Peyer's patch (tissue), 4 donors: ENCODE results near the gene PYGM. TPM values are rescaled to one million over a fixed set of nuclear protein-coding genes. Genes with fewer than 3 reads are reported as not detected.

Experiments used
- DNase-seq, 3 donors: peaks; one replicate each; pipeline ENCODE4 v3.0.0-alpha.2; 2017 to 2019
- H3K27ac ChIP-seq, 4 donors: fragments of 200-600 bp; sonication (generic); one replicate each; pipeline ENCODE4 v1.5.1; 2016 to 2019
- H3K27me3 ChIP-seq, 2 donors: fragments of 200-600 bp; sonication (generic); one replicate each; pipeline ENCODE4 v1.5.1; 2019
- H3K36me3 ChIP-seq, 3 donors: fragments of 200-600 bp; sonication (generic); one replicate each; pipeline ENCODE4 v1.5.1; 2016 to 2019
- H3K4me1 ChIP-seq, 4 donors: fragments of 200-600 bp; sonication (generic); one replicate each; pipeline ENCODE4 v1.5.1; 2016 to 2019
- H3K4me3 ChIP-seq, 4 donors: fragments of 200-600 bp; sonication (generic); 1 replicate in 3 of 4; 2 replicates in 1 of 4; pipeline ENCODE4 v1.5.1; 2016 to 2019; ENCODE audit warnings: mild to moderate bottlenecking in 1 of 4
- H3K9me3 ChIP-seq, 4 donors: fragments of 200-600 bp; sonication (generic); one replicate each; pipeline ENCODE4 v1.5.1; 2016 to 2019; ENCODE audit warnings: mild to moderate bottlenecking in 1 of 4
- POLR2A ChIP-seq, 2 donors: fragments of 450-650 bp; IDR thresholded peaks; one replicate each; pipeline ENCODE4 v1.5.1; 2017; ENCODE audit warnings: antibody characterized with exemption in 2 of 2, mild to moderate bottlenecking in 2 of 2, moderate library complexity in 2 of 2
- total RNA-seq, 4 donors: library from RNA; depleted of rRNA; stranded (reverse); fragments of >200 nt; gene quantifications; one replicate each; pipeline ENCODE4 v1.1.0, GENCODE V29; 2016
- TF ChIP-seq, protein P1 (sequence below), 6 experiments: fragments of 450-650 bp in 4 of 6; fragments of 200-600 bp in 2 of 6; sonication (generic) in 1 of 6; IDR thresholded peaks; one replicate each; pipeline ENCODE4 v1.5.1; 2017 to 2019; ENCODE audit warnings: antibody characterized with exemption in 6 of 6, mild to moderate bottlenecking in 3 of 6, moderate library complexity in 1 of 6

Gene PYGM
- total RNA-seq, 4 donors from 2014 or later = 2.4 to 5.0 (median 2.5) TPM; not detected in 1

DNA sequence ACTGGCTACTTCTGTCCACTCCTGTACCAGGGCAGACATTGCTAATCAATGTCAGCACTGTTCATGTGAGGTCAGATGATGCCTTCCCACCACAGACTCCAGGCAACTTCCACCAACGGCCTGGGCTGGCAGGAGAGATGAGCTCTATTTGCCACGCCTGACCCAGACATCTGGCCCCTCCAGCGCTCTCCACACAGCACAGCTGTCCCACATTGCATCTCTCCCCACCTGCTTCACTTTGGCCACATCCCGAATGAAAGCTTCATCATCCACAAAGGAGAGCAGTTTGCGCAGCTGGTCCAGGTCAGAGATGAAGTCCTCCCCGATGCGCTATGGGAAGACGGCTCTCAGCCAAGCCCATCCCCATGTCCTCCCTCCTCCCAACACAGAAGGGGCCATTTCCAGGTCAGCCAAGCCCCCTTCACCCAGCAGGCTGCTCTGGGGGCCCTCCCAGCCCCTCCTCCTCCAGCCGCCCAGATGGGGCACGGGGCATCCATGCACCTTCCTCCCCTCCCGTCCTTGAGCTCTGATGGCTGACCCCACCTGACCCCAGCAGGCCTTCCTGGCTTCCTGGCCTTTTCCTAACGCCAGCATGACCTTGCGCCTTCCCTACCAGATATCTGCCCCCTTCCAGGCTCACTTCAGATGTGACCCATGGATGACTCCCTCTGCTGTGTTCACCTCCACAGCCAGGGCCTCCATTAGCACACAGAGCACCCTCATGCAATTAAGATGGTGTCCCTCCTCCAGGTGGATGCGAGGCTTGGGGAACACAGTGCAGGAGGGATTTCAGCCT lies 7.4 kb downstream of the PYGM start:
- DNase-seq = peak in 1 of 3 donors; percentile 27
- no peak overlapping the region for H3K27ac ChIP-seq
- no peaks in the 10 kb centered on the region for H3K27me3 ChIP-seq

DNA sequence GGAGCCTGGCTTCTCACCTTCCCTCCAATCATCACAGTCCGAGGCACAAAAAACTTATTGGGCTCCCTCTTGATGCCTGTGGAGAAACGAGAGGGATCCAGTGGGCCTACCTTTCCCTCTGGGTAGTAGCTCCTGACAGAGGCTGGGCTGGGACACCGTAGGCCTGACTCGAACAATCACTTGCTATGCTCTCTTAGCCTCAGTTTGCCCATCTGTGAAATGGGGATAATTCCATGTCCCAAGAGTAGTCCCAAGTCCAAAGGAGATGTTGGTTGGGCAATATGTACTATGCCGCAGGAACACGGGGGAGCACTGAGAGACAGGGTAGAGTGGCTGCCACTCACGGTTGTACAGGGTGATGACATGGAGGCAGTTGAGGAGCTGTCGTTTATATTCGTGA lies 8.2 kb downstream of the PYGM start:
- Histone ChIP-seq H3K27me3 (no peaks in the 10 kb centered on the region), H3K9me3 (no peaks in the 10 kb centered on the region), H3K4me1 (no peaks in the 10 kb centered on the region), H3K36me3 (no peaks in the 10 kb centered on the region), H3K27ac (no peak overlapping the region), H3K4me3 (no peak overlapping the region)
- DNase-seq = no peak
- TF ChIP-seq, protein P1, sequence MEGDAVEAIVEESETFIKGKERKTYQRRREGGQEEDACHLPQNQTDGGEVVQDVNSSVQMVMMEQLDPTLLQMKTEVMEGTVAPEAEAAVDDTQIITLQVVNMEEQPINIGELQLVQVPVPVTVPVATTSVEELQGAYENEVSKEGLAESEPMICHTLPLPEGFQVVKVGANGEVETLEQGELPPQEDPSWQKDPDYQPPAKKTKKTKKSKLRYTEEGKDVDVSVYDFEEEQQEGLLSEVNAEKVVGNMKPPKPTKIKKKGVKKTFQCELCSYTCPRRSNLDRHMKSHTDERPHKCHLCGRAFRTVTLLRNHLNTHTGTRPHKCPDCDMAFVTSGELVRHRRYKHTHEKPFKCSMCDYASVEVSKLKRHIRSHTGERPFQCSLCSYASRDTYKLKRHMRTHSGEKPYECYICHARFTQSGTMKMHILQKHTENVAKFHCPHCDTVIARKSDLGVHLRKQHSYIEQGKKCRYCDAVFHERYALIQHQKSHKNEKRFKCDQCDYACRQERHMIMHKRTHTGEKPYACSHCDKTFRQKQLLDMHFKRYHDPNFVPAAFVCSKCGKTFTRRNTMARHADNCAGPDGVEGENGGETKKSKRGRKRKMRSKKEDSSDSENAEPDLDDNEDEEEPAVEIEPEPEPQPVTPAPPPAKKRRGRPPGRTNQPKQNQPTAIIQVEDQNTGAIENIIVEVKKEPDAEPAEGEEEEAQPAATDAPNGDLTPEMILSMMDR (IDR thresholded peaks at IDR 0.05) = no peak
- TF ChIP-seq POLR2A (IDR thresholded peaks at IDR 0.05) = no peak

More for the DNA sequence above, 7.4 kb downstream of the PYGM start:
- Histone ChIP-seq H3K4me1 (no peaks in the 10 kb centered on the region), H3K9me3 (no peaks in the 10 kb centered on the region), H3K36me3 (no peaks in the 10 kb centered on the region), H3K4me3 (no peak overlapping the region)
- TF ChIP-seq, protein P1 (IDR thresholded peaks at IDR 0.05) = no peak
- no peak for TF ChIP-seq POLR2A (IDR thresholded peaks at IDR 0.05)

DNA sequence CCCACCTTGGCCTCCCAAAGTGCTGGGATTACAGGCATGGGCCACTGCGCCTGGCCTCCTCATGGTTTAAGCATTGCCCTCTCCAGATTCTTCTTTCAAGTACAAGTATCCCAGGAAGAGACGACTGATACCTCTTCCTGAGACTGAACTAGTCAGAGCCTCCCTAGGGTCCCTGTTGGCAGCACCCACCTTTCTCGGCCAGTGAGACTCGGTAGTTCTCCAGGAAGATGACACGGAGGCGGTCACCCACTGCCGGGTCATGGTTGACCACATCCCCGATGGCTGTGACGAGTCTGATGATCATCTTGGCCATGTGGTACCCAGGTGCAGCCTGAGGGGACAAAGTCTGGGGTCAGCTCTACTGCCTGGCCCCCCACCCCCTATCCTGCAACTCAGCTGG lies 8.6 kb downstream of the PYGM start:
- Histone ChIP-seq H3K4me1 (peaks cover 0 to 4% (median 0%) of the 10 kb centered on the region in 4 donors), H3K36me3 (no peaks in the 10 kb centered on the region), H3K9me3 (no peaks in the 10 kb centered on the region), H3K27ac (peak overlapping the region in 1 of 4 donors; percentile 17), H3K4me3 (no peak overlapping the region), H3K27me3 (no peaks in the 10 kb centered on the region)
- TF ChIP-seq POLR2A (IDR thresholded peaks at IDR 0.05) = no peak
- TF ChIP-seq, protein P1 (IDR thresholded peaks at IDR 0.05) = no peak
- DNase-seq = peak in 1 of 3 donors; percentile 26

DNA sequence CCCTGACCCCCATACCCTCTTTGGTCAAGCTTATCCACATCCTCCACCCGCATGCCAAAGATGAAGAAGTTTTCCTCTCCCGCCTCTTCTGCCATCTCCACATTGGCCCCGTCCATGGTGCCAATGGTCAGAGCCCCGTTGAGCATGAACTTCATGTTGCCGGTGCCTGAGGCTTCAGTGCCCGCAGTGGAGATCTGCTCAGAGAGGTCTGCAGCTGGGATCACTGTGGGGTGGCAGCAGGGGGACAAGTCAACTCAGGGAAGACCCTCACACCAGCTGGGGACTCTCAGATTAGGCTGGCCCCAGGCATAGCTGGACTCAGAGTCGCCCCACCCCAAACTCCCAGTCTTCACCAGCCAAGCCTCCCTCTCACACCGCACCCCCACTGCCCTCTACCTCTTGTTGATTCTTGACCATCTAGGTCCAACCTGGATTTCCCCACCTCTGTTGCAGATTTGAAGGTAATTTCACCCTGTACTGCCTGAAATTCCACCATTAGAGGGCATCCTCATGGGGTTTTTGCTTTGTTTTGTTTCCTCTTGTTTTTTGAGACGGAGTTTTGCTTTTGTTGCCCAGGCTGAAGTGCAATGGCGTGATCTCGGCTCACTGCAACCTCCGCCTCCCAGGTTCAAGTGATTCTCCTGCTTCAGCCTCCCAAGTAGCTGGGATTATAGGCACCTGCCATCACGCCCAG lies 9.3 kb downstream of the PYGM start:
- Histone ChIP-seq H3K27me3 (no peaks in the 10 kb centered on the region), H3K4me3 (no peak overlapping the region), H3K36me3 (no peaks in the 10 kb centered on the region), H3K9me3 (no peaks in the 10 kb centered on the region), H3K27ac (peak overlapping the region in 1 of 4 donors; percentile 17), H3K4me1 (peaks cover 0 to 8% (median 0%) of the 10 kb centered on the region in 4 donors)
- no peak for TF ChIP-seq POLR2A (IDR thresholded peaks at IDR 0.05)
- TF ChIP-seq, protein P1 (IDR thresholded peaks at IDR 0.05) = no peak
- DNase-seq = peak in 1 of 3 donors; percentile 29

DNA sequence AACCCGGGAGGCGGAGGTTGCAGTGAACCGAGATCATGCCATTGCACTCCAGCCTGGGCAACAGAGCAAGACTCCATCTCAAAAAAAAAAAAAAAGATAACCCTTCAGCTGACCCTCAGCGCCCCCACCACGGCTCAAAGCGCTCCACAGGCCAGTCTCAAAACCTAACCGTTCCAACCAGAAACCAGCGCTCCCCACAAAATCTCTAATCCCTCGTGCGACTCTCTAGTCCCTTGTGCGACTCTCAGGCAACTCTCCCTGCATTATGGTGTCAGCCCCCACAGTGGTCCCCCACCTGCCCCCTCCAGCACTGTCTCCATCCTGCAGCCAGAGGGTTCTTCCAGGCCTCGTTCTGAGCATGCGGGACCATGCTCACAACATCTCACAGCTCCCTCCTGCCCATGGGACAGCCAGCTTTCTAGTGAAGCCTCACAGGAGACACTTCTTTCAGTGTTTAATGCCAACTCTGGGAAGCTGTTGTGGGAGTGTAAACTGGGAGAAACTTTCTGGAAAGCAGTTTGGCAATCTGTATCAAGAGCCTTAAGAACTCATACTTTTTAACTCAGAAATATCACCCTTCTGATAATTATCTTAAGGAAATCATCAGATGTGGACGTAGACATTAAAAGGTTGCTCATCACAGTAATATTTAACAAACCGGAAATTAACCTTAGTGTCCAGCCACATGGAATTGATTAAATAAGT lies 11.7 kb downstream of the PYGM start:
- TF ChIP-seq, protein P1 (IDR thresholded peaks at IDR 0.05) = no peak
- no peak for TF ChIP-seq POLR2A (IDR thresholded peaks at IDR 0.05)
- H3K4me1 ChIP-seq = peaks cover 0 to 26% (median 0%) of the 10 kb centered on the region in 4 donors
- no peaks in the 10 kb centered on the region for H3K9me3 ChIP-seq
- DNase-seq = no peak
- peak overlapping the region in 2 of 4 donors; percentile 23 to 98 for H3K27ac ChIP-seq
- no peaks in the 10 kb centered on the region for H3K36me3 ChIP-seq
- no peaks in the 10 kb centered on the region for H3K27me3 ChIP-seq
- H3K4me3 ChIP-seq = no peak overlapping the region
